GM19468 (cell line): ENCODE results near the gene MARK1.

ENCODE experiments used
- ATAC-seq: cut with Tn5 transposase; IDR thresholded peaks from one replicate; pipeline ENCODE4 v1.9.1; 2021; ENCODE audit warnings: mild to moderate bottlenecking, moderate library complexity, moderate number of reproducible peaks; ENCODE audit not compliant: unreplicated experiment; ENCODE audit errors: extremely low read depth

Gene MARK1

DNA sequence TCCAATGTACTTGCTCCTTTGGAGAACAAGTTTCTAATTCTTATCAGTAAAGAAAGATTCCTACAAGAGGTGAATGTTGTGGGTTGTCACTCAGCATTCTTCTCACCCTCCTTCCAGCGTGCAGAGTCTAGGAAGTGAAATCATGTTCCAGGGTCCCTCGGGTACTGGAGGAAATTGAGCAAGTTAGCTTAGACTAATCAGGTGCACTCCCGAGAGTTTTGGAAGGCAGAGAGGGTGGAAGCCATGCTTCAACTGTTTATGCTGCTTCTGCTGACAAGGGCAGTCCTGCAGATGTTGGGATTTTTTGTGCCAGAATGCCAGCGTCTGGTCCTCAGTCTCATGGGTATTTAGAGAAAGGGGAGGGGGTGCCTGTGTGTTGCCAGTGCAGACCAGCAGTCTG is 157.0 kb downstream of the MARK1 start:
- no peak for ATAC-seq

DNA sequence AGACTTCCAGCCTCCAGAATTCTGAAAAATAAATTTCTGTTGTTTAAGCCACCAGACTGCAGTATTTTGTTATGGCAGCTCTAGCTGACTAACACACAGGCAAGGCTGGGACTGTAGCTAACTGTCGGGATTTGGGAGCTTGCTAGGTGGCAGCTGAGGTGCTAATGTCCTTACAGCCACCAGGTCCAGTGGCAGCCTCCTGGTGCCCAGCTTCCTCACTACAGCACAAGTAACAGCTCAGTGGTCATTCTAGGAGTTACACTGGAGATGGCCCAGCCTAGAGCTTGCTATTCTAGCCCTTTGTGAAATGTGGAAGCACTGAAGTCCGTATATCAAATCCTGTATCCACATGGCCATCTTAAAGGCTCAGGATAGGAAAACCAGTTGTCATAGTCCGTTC is 157.9 kb downstream of the MARK1 start:
- ATAC-seq, result no peak

DNA sequence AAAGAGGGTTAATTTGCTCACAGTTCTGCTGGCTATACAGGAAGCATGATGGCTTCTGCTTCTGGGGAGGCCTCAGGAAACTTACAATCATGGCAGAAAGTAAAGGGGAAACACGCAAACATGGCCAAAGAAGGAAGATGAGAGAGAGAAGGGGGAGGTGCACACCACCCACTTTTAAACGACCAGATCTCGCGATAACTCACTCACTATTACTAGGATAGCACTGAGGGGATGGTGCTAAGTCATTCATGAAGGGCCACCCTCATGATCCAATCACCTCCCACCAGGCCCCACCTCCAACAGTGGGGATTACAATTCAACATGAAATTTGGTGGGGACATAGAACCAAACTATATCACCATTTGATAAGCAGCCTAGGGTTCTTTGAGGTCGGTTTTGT is 159.9 kb downstream of the MARK1 start:
- no peak for ATAC-seq

DNA sequence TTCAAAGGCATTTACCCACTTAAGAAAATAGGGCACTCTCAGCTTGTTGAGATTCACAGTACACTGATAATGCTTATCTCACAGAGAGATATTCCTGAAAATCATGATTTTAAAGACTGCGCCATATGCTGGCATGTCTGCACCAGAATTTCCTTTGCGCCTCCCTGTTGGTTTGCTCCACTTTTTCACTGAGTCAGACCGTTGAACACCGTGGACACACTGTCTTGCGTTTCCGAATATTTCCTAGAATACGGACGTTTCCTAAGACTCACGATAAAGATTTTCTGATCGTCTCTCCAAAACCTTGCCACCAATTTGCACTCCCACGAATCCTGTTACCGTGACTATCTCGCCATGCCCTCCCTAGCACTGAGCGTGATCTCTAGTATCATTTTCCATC is 161.7 kb downstream of the MARK1 start:
- ATAC-seq, result no peak

DNA sequence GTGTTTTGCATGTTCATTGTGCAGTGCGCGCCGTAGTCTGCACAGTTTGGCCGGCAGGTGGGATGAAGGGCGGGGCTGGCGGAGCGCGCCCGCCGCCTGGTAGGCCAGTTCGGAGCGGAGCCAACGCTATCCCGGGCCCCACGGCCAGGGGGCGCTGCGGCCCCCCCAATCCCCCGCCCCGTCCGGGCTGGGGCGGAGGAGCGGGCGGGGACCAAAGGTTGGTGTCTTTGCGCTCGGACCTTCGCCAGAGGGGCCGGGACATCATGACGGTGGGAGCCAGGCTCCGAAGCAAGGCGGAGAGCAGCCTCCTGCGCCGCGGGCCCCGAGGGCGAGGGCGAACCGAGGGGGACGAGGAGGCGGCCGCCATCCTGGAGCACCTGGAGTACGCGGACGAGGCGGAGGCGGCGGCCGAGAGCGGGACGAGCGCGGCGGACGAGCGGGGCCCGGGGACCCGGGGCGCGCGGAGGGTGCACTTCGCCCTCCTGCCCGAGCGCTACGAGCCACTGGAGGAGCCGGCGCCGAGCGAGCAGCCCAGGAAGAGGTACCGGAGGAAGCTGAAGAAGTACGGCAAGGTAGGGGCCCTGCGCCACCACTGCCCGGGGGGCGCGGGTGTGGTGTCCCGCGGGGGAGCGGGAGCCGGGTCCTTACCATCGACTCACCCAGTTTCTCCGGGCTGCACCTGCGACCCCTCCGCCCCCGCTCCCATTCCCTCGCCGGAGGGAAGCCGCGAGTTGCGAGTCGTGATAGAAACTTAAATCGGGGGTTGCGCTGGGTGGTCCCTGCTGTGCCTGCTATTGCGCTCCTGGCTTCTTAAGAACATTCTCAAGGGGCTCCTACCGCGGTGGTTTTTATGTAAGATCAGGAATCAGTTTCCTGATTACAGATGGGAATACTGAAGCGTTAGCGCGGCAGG is 162.5 kb downstream of the MARK1 start, which contains the start of gene C1orf115:
Gene C1orf115 (plus strand): TSS at position 224 of the 913 bp plus-strand sequence. CDS start 40 bp downstream, at position 264.
- peak; percentile 97 for ATAC-seq

GRCh38 chr1:220691053-220691684 is 163.2 kb downstream of the MARK1 start:
- no peak for ATAC-seq

DNA sequence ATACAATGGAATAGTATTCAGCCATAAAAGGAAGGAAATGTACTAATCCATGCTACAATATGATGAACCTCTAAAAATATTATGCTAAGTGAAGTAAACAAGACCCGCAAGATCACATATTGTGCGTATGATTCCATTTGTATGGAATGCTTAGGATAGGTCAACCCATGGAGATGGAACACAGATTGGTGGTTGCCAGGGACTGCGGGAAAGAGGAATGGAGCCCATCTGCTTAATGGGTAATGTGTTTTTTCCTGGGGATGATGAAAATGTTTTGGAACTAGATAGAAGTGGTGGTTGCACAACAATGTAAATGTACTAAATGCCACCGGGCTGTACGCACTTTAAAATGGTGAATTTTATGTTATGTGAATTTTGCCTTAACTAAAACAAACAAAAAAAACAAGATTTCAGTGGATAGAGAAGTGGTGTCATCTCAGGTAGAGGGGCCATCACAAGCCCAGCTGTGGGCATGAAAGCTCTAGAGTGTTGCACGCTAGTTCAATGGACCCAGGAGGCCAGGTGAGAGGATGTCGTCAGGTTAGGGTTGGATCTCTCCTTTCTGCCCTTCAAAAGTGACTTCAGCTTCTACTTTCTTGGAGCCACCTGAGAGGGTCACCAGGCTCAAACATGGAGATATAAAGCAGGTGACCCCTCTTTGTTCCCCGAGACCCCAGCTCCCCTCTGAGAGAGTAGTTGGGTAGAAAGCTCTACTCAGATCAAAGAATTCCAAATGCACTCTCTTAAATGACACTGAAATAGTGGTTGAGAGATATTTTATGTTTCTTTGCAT is 164.7 kb downstream of the MARK1 start:
- no peak for ATAC-seq

DNA sequence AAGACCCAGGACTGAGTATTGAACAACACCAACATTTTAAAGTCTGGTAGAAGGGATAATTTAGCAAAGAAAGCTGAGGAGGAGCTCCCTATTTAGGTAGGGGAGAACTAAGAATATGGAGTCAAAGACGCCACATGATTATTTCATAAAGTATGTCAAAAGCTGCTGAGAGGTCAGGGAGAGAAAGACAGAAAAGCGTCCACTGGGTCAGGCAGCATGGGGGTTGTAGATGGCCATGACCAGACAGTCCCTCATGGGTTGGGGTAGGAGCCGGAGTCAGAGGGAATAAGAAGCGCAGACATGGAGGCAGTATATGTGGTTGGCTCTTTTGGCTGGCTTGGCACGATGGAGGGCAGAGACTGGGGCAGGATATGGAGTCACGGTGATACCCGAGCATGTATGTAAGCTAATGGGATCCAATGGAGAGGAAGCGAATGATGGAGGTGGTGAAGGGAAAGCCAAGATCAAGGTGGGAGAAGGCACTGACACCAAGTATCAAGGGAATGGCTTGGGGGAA is 167.0 kb downstream of the MARK1 start:
- no peak for ATAC-seq

- no peak for ATAC-seq
Measured at GRCh38 chr1:220695426-220695825, 167.5 kb downstream of the MARK1 start.

- ATAC-seq, result no peak
Measured at GRCh38 chr1:220696226-220696862, 168.4 kb downstream of the MARK1 start.

DNA sequence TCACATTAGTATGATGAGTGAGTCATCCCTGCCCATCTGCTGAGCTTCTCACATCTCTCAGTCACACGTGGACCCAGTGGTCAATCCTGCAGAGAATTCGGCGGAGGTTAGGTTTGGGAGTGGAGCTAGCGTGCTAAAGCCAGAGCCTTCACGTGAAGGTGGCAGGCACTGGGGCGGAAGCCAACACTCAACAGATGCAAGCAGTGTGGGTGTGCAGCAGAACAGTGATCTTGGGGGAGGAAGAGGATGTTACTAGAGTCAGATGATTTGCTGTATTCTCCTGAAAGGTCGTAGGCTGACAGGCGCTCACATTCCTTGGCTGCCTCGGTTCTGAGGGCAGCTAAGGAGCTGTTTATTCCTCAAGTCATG is 168.9 kb downstream of the MARK1 start:
- ATAC-seq, result no peak

DNA sequence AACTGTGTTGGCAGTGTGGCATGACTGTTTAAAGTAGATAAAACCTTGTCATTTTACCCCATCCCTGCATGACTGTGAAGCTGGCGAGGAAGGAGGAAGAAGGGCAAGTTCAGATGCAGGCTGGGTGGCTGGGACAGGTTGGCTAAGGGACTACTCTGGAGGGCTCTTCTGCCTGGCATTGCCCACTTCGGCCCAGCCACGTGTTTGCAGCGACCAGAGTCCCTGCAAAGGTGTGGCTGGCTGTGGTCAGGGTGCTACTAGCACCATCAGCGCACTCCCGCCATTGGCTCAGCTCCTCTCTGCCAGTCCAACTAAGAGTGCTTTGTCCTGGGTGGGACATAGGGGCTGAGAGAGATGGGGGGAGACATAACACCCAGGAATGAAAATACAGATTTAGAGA is 169.4 kb downstream of the MARK1 start:
- ATAC-seq, result no peak

DNA sequence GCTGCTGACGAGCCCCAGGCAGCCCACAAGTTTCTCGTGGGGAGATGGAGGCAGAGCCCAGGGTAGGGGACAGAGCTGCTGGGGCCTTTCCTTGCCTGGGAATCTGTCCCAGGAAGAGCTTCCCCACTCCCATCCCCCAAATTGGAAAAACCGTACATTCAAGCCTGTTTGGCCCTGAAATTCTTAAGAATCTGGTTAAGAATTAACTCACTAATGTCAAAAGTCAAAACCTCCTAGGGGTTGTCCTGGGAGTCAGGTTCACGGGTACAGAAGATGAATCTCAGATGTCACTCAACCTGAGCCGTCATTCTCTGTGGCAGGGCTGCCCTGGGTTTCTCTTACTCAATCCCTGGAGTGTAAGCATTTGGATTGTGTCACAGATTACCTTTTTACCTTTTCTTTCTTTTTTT is 170.7 kb downstream of the MARK1 start:
- ATAC-seq, result no peak

- ATAC-seq, result no peak
Measured at GRCh38 chr1:220699044-220699443, 171.1 kb downstream of the MARK1 start.

GRCh38 chr1:220700556-220701179 is 172.7 kb downstream of the MARK1 start:
- no peak for ATAC-seq

DNA sequence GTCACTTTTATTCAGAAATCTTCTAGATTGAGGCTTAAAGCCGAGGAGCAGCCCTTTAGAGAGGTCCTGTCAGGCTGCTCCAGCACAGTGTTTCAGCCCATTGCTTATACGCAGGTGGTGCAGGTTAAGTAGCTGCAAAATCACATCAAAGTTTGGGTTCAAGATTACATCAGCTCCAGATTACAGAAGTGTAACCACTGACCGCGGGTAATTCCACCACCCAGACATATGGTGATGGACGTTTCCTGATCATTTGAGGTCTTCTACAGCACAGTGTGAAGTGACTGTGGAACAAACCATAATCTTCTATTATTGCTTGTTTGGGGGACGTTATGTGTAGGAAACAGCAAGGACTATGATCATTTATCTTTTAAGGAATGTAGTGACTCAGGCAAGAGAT is 174.0 kb downstream of the MARK1 start:
- no peak for ATAC-seq

DNA sequence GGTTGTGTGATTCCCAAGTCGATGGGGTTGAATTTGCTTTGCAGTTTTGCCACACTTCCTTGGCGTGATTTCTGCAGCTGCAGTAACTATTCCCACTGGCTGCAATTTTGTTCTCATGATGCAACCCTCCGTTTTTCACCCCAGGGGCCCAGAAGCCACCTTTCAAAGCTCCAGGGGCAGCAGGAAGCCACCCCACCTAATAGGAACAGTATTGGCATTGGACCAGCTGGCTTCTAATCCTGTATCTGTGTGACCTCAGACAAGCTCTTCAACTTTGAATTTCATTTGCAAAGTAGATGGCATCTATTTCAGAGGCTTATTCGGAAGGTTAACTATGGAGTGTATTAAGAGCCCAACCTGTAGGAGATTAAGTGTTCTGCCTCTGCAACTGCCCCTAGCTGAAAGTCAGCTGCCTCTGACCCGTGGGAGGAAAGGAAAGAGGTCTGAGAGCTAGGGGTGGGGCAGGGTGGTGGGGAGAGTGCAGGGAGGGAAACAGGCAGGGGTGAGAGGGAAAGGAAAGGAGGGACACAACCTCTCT is 174.9 kb downstream of the MARK1 start:
- ATAC-seq, result no peak

GRCh38 chr1:220703305-220703704 is 175.4 kb downstream of the MARK1 start:
- no peak for ATAC-seq

DNA sequence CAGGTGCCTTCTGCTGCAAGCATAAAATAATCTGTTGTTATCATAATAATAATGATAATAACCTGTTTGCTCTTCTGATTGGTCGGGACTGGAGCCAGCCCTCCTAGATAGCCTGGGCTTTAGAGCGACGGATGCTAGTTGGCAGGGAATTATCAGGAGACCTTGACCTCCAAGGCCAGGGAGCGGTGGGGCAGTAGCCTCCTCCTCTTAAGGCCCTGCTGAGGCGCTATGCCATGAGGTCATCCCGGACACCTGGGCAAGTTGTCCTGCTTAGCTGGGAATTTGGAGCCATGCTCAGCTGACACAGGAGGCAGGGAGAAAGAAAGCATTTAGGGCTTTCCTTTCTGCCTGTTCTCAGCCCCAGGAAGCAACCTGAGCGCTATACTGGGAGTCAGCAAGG is 177.8 kb downstream of the MARK1 start:
- ATAC-seq, result no peak
